ENCODE results near the gene ACSM3. TPM values are rescaled to one million over a fixed set of nuclear protein-coding genes. Genes with fewer than 3 reads are reported as not detected.

Gene ACSM3
- total and polyA plus RNA-seq, 11 donors = 2.0 to 22.5 (median 5.0) TPM

DNA sequence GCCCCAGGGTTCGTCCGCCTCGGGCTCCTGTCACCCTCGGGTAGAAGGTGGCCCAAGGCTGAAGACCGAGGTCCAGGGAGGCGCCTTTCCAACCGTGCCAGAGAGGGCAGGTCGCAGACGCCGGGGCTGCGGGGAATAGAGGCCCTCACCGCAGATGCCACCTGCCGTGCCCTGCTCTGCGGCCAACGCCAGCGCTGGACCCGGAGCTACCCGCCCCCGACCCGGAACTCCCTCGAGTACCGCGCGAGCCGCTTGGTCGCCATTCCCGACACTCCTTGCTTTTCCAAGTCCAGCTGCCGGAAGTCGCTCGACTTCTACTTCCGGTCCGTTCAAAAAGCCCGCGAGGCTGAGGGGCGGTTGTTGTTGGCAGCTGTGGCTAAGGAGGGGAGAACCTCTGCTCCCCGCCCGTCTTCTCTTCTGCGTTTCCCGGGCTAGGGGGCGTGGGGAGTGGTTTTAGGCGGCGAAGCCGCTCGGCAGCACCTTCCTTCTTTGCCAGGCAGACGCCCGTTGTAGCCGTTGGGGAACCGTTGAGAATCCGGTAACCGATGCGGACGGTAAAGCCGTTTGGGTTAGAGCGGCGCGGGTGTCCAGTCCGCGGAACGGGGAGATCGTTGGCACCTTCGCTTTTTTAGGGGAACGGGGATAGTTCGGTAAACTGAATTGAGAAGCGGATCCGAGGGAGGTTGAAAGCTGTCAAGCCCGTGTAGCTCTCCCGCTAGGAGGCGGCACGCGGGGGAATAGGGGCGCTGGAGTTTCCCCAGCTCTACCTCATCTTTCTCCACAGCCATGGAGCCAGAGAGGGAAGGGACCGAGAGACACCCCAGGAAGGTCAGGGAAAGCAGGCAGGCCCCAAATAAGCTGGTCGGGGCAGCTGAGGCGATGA lies 42.6 kb downstream of the ACSM3 start, which contains the start of the genes ERI2 and REXO5:
TSS of gene ERI2 (minus strand) at position 305 of the 883 bp plus-strand sequence. CDS start at position 263, 42 bp downstream.
TSS of gene REXO5 (plus strand) at position 360 of the 883 bp plus-strand sequence. CDS start at position 787, 427 bp downstream.
- ATAC-seq = peak; percentile 91 to 95 (median 94)
- no peaks in the 10 kb centered on the region for H3K27me3 ChIP-seq
- peak; percentile 89 to 95 (median 93) for DNase-seq
- H3K36me3 ChIP-seq = peaks cover 0 to 19% (median 7%) of the 10 kb centered on the region in 9 donors
- H3K4me3 ChIP-seq = peak within 1 kb of the TSS; percentile 43 to 87 (median 74)
- H3K4me1 ChIP-seq = peaks cover 0 to 25% (median 11%) of the 10 kb centered on the region in 12 donors
- WGBS, 4 donors = 0 to 1% (median 0%) methylated on average over 57 to 74 of the region's 74 CpGs
- peak within 1 kb of the TSS; percentile 86 to 97 (median 92) for H3K27ac ChIP-seq
- no peaks in the 10 kb centered on the region for H3K9me3 ChIP-seq
- intact Hi-C loops (cut with DNase I) = loop anchor here in 4 of 10 donors (2.0 to 5.0 kb wide), 5 partner anchors 41 to 276 kb away; partner anchors contain the start of genes DCUN1D3 (in 1 of the 4) and LYRM1 (in 1 of the 4)
- TF ChIP-seq POLR2A (IDR thresholded peaks at IDR 0.05) = peak in 1 of 2 donors; percentile 54
- peak in 11 of 12 donors; percentile 23 to 62 (median 43) for TF ChIP-seq CTCF (IDR thresholded peaks at IDR 0.05)

DNA sequence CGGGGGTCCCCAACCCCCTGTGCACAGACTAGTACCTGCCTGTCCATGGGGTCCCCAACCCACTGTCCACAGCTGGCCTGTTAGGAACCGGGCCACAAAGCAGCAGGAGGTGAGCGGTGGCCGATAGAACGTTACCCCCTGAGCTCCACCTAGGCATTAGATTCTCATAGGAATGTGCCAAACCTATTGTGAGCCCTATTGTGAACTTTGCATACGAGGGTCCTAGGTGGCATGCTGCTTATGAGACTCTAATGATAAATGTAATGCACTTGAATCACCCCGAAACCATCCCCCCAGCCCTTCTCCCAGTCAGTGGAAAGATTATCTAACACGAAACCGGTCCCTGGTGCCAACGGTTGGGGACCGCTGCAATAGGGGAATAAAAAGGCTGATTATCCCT lies 44.0 kb downstream of the ACSM3 start:
- Histone ChIP-seq H3K9me3 (no peaks in the 10 kb centered on the region), H3K27ac (no peak overlapping the region), H3K4me1 (peaks cover 0 to 25% (median 11%) of the 10 kb centered on the region in 12 donors), H3K36me3 (peaks cover 0 to 6% (median 0%) of the 10 kb centered on the region in 9 donors), H3K27me3 (no peaks in the 10 kb centered on the region), H3K4me3 (peak overlapping the region in 1 of 12 donors; percentile 84)
- 92 to 96% (median 93%) methylated on average over 11 of the region's 11 CpGs for WGBS, 4 donors
- no peak for ATAC-seq
- TF ChIP-seq CTCF (IDR thresholded peaks at IDR 0.05) (no peak), POLR2A (IDR thresholded peaks at IDR 0.05) (no peak)
- intact Hi-C loops (cut with DNase I) = loop anchor here in 4 of 10 donors (2.0 to 5.0 kb wide), 5 partner anchors 39 to 274 kb away; partner anchors contain the start of genes DCUN1D3 (in 1 of the 4) and LYRM1 (in 1 of the 4)
- no peak for DNase-seq

- no peak for ATAC-seq
- H3K27me3 ChIP-seq = no peaks in the 10 kb centered on the region
- no peak overlapping the region for H3K27ac ChIP-seq
- 94 to 96% (median 95%) methylated on average over 10 of the region's 10 CpGs for WGBS, 4 donors
- no peak for DNase-seq
- peaks cover 0 to 7% (median 0%) of the 10 kb centered on the region in 9 donors for H3K36me3 ChIP-seq
- peaks cover 0 to 9% (median 4%) of the 10 kb centered on the region in 12 donors for H3K4me1 ChIP-seq
- TF ChIP-seq CTCF (IDR thresholded peaks at IDR 0.05) (no peak), POLR2A (IDR thresholded peaks at IDR 0.05) (no peak)
- intact Hi-C loops (cut with DNase I) = no loop called here
- H3K4me3 ChIP-seq = no peak overlapping the region
- H3K9me3 ChIP-seq = no peaks in the 10 kb centered on the region
These were observed 48.1 kb downstream of the ACSM3 start for GRCh38 chr16:20811889-20812439.
